A549 (cell line): ENCODE measurements around the gene DDN.

Experiments used
- MAFK ChIP-seq: fragments of 450-650 bp; IDR thresholded peaks from 2 replicates; pipeline ENCODE4 v1.6.1; 2014; ENCODE audit not compliant: partially characterized antibody
- POLR2A ChIP-seq: IDR thresholded peaks from 2 replicates; pipeline ENCODE4 v1.6.1; 2012; ENCODE audit warnings: mild to moderate bottlenecking, low read length
- TF ChIP-seq, protein P1 (sequence below): fragments of 450-650 bp; IDR thresholded peaks from 2 replicates; pipeline ENCODE4 v1.6.1; 2014; ENCODE audit warnings: antibody characterized with exemption
- TF ChIP-seq, protein P2 (sequence below): fragments of >200 bp; sonication (Bioruptor Twin); formaldehyde crosslinking; IDR thresholded peaks from 3 replicates; pipeline ENCODE4 v1.5.1; 2016

DNA sequence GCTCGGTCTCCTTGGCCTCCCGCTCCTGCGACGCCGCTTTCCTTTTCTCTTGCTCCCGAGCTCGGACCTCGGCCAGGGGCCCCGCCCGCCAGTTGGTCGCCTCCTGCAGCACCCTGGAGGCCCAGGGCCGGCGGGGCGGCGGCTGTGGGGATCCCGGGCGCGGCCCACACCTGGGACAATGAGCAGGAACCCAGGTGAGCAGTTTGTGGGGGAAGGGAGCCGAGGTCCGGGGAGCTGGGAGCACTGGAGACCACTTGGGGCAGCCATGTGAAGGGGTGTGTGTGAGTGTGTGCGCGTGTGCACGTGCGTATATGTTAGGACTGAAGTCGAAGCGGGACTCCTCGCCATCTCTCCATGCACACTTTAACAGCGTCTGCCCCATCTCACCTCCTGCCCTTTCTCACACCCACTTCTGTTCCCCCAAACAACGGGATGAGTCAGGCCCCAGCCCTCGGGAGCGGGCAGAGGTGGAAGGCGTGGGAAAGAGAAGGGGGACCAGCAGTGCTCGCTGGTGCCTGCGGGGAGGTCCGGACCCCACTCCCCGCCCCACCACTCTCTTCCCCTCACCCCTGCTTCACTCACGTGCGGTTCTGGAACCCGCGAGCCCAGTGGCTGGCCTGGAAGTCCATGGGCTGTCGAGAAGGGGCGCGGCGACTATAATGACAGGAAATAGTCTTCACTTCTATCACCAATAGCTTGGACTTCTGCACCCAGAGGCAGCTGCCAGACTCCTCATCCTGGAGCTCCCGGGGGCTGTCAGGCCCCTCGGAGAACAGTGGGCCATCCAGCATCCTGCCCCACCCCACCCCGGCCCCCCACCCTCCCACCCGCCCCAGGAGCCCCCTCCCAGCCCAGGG is 450 bp downstream of the DDN start:
- TF ChIP-seq, protein P1, sequence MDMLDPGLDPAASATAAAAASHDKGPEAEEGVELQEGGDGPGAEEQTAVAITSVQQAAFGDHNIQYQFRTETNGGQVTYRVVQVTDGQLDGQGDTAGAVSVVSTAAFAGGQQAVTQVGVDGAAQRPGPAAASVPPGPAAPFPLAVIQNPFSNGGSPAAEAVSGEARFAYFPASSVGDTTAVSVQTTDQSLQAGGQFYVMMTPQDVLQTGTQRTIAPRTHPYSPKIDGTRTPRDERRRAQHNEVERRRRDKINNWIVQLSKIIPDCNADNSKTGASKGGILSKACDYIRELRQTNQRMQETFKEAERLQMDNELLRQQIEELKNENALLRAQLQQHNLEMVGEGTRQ: no peak
- TF ChIP-seq, protein P2, sequence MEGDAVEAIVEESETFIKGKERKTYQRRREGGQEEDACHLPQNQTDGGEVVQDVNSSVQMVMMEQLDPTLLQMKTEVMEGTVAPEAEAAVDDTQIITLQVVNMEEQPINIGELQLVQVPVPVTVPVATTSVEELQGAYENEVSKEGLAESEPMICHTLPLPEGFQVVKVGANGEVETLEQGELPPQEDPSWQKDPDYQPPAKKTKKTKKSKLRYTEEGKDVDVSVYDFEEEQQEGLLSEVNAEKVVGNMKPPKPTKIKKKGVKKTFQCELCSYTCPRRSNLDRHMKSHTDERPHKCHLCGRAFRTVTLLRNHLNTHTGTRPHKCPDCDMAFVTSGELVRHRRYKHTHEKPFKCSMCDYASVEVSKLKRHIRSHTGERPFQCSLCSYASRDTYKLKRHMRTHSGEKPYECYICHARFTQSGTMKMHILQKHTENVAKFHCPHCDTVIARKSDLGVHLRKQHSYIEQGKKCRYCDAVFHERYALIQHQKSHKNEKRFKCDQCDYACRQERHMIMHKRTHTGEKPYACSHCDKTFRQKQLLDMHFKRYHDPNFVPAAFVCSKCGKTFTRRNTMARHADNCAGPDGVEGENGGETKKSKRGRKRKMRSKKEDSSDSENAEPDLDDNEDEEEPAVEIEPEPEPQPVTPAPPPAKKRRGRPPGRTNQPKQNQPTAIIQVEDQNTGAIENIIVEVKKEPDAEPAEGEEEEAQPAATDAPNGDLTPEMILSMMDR: no peak
- no peak for TF ChIP-seq POLR2A
- TF ChIP-seq MAFK: no peak
